ENCODE data around the gene LRCOL1. TPM values are rescaled to one million over a fixed set of nuclear protein-coding genes. Genes with fewer than 3 reads are reported as not detected.

Gene LRCOL1
- total RNA-seq, 1 experiment from 2014 or later: not detected

- H3K27ac ChIP-seq (ENCODE audit: low read depth, low read length): no peak overlapping the region
- peaks cover 3 to 6% of the 10 kb centered on the region in 2 experiments; a peak in 1 of 4 replicates for H3K36me3 ChIP-seq (ENCODE audit: control insufficient read depth in 1 of 2, insufficient read depth in 2 of 2, low read length in 2 of 2)
- no peak for DNase-seq (ENCODE audit: low read depth, low spot score)
- no peak overlapping the region for H3K9ac ChIP-seq (ENCODE audit: low read length)
- H3K4me1 ChIP-seq (ENCODE audit: control insufficient read depth in 1 of 2, insufficient read depth in 2 of 2, low read length in 2 of 2): no peaks in the 10 kb centered on the region
- intact Hi-C loops (cut with micrococcal nuclease): no loop called here
- TF ChIP-seq CEBPB (IDR thresholded peaks at IDR 0.05; ENCODE audit: low read depth) (no peak), SIN3A (IDR thresholded peaks at IDR 0.05; ENCODE audit: low read depth) (no peak), REST (IDR thresholded peaks at IDR 0.05; ENCODE audit: low read depth) (no peak), FOSL1 (IDR thresholded peaks at IDR 0.05; ENCODE audit: low read depth) (no peak), YY1 (IDR thresholded peaks at IDR 0.05; ENCODE audit: extremely low read depth, insufficient replicate concordance, low read depth, low read length) (no peak), ATF3 (IDR thresholded peaks at IDR 0.05) (no peak), POLR2A (IDR thresholded peaks at IDR 0.05; ENCODE audit: borderline replicate concordance, extremely low read depth, insufficient read depth, insufficient read length) (no peak), CBX3 (IDR thresholded peaks at IDR 0.05; ENCODE audit: low read depth) (no peak), SP1 (IDR thresholded peaks at IDR 0.05; ENCODE audit: low read depth) (no peak), SRF (IDR thresholded peaks at IDR 0.05; ENCODE audit: low read depth) (no peak)
- no peaks in the 10 kb centered on the region for H3K9me3 ChIP-seq (ENCODE audit: control insufficient read depth in 1 of 2, insufficient read depth in 1 of 2, low read depth in 1 of 2, low read length in 2 of 2)
- POLR2A ChIA-PET: no interaction called here
- RAD21 ChIA-PET (ENCODE audit: low non-redundant PET in 1 of 2, low total read pairs in 2 of 2, uncharacterized antibody in 2 of 2, unreplicated experiment in 2 of 2): no interaction called here
- no TSS peak for BruUV-seq (replicated peaks)
- H3K4me2 ChIP-seq (ENCODE audit: low read length): no peak overlapping the region
- H3K27me3 ChIP-seq (ENCODE audit: insufficient read depth, low read length): no peaks in the 10 kb centered on the region
- H2AFZ ChIP-seq (ENCODE audit: low read depth, low read length, poor library complexity, severe bottlenecking): no peak overlapping the region
- CTCF ChIA-PET: interaction anchor here (0.7 kb wide), 1 partner anchor 24 kb away, joined by 3 read pairs; no protein-coding TSS in a partner anchor
- H3K4me3 ChIP-seq (replicated peaks in 1 of 2; ENCODE audit: low read depth in 1 of 2, low read length in 2 of 2): no peak overlapping the region
- no peaks in the 10 kb centered on the region; the same call in 1 of the 2 replicates for H4K20me1 ChIP-seq (ENCODE audit: insufficient read depth)
- no peaks in the 10 kb centered on the region for H3K79me2 ChIP-seq (ENCODE audit: insufficient read depth, low read length)
- no peaks in the 10 kb centered on the region for H3K9me2 ChIP-seq (ENCODE audit: insufficient read depth)
- no peak for ATAC-seq
Measured at GRCh38 chr12:132585177-132585576, 25.2 kb downstream of the LRCOL1 start.
